ENCODE data around the gene SHROOM3.

GRCh38 chr4:76784237-76784636 lies 349.2 kb downstream of the SHROOM3 start:
- no peak for TF ChIP-seq CTCF (IDR thresholded peaks at IDR 0.05)
- TF ChIP-seq EZH2 (IDR thresholded peaks at IDR 0.05; ENCODE audit: borderline replicate concordance, insufficient read depth, low read depth, low read length, poor library complexity, severe bottlenecking) = no peak
